NCI-H187 treated with DMSO at 0.1 percent for 48 hours (cell line): ENCODE results near the gene AKT3.
"Not testable (repeated sequence)": the region's sequence is repeated elsewhere in the genome, so short reads cannot be mapped to it uniquely, and the experiment has no call there.

ENCODE experiments used
- DNase-seq: peaks from one replicate; lab custom pipeline; 2025; lab: John Stamatoyannopoulos, UW

AKT3 gene

GRCh38 chr1:243850202-243850451 lies at the start of gene AKT3:
TSS of gene AKT3 (minus strand) at chr1:243850243. CDS start at chr1:243843170, 7,073 bp downstream.
- DNase-seq: peak; percentile 14

GRCh38 chr1:243898278-243898677 lies 48.2 kb upstream of the AKT3 start:
- no peak for DNase-seq

- no peak for DNase-seq
These were observed 46.3 kb upstream of the AKT3 start for GRCh38 chr1:243896313-243896712.

- DNase-seq: no peak
These were observed 42.4 kb upstream of the AKT3 start for GRCh38 chr1:243892456-243892855.

GRCh38 chr1:243890576-243890975 lies 40.5 kb upstream of the AKT3 start:
- DNase-seq: no peak

- no peak for DNase-seq
These were observed 35.8 kb upstream of the AKT3 start for GRCh38 chr1:243885806-243886205.

- no peak for DNase-seq
These were observed 34.6 kb upstream of the AKT3 start for GRCh38 chr1:243884603-243885002.

- DNase-seq: no peak
These were observed 33.5 kb upstream of the AKT3 start for GRCh38 chr1:243883551-243883950.

GRCh38 chr1:243882276-243882675 lies 32.2 kb upstream of the AKT3 start:
- no peak for DNase-seq

GRCh38 chr1:243877058-243877457 lies 27.0 kb upstream of the AKT3 start:
- not testable (repeated sequence) for DNase-seq

- no peak for DNase-seq
These were observed 5.7 kb upstream of the AKT3 start for GRCh38 chr1:243855616-243856318.

- DNase-seq: no peak
These were observed 1.7 kb upstream of the AKT3 start for GRCh38 chr1:243851765-243852164.

GRCh38 chr1:243851257-243851756 lies 1.3 kb upstream of the AKT3 start:
- no peak for DNase-seq

- DNase-seq: no peak
These were observed 611 bp upstream of the AKT3 start for GRCh38 chr1:243850452-243851256.

GRCh38 chr1:243849421-243850201 lies 432 bp downstream of the AKT3 start:
- DNase-seq: no peak

GRCh38 chr1:243848858-243849420 lies 1.1 kb downstream of the AKT3 start:
- DNase-seq: peak; percentile 5

- DNase-seq: no peak
These were observed 1.7 kb downstream of the AKT3 start for GRCh38 chr1:243848165-243848857.

- DNase-seq: no peak
These were observed 3.3 kb downstream of the AKT3 start for GRCh38 chr1:243846761-243847160.

GRCh38 chr1:243845888-243846287 lies 4.2 kb downstream of the AKT3 start:
- no peak for DNase-seq

GRCh38 chr1:243844186-243844585 lies 5.9 kb downstream of the AKT3 start:
- DNase-seq: no peak

- DNase-seq: no peak
These were observed 7.0 kb downstream of the AKT3 start for GRCh38 chr1:243842978-243843511.
